RWPE2 (cell line): Measurements from ENCODE around the gene LMNB1.
"Not testable (repeated sequence)": the region's sequence is repeated elsewhere in the genome, so short reads cannot be mapped to it uniquely, and the experiment has no call there.

Source experiments
- ATAC-seq: fragments of 200-7000 bp; cut with Tn5 transposase; 3 replicates; pipeline ENCODE4 v1.9.1; 2021; ENCODE audit warnings: low read depth
- DNase-seq: peaks from one replicate; pipeline ENCODE4 v3.0.0-alpha.2; 2020; ENCODE audit warnings: low spot score
- H3K27ac ChIP-seq: fragments of 450-650 bp; 2 replicates; pipeline ENCODE4 v1.5.1; 2017; ENCODE audit warnings: mild to moderate bottlenecking; ENCODE audit not compliant: poor library complexity, severe bottlenecking
- H3K27me3 ChIP-seq: fragments of 250-450 bp; sonication (Bioruptor Pico); 2 replicates; pipeline ENCODE4 v1.5.1; 2021; ENCODE audit warnings: mild to moderate bottlenecking, moderate library complexity; ENCODE audit not compliant: insufficient read depth, poor library complexity, severe bottlenecking
- H3K36me3 ChIP-seq: fragments of 250-450 bp; sonication (Bioruptor Pico); 2 replicates; pipeline ENCODE4 v1.5.1; 2020; ENCODE audit warnings: low read depth, mild to moderate bottlenecking, moderate library complexity
- H3K4me1 ChIP-seq: fragments of 250-450 bp; sonication (Bioruptor Pico); 2 replicates; pipeline ENCODE4 v1.5.1; 2021; ENCODE audit warnings: mild to moderate bottlenecking, moderate library complexity; ENCODE audit not compliant: insufficient read depth, poor library complexity, severe bottlenecking
- H3K4me3 ChIP-seq: fragments of 250-450 bp; sonication (Bioruptor Pico); 2 replicates; pipeline ENCODE4 v1.5.1; 2021; ENCODE audit warnings: mild to moderate bottlenecking, moderate library complexity; ENCODE audit not compliant: severe bottlenecking
- H3K9me3 ChIP-seq: fragments of 250-450 bp; sonication (Bioruptor Pico); 2 replicates; pipeline ENCODE4 v1.5.1; 2021; ENCODE audit warnings: mild to moderate bottlenecking, moderate library complexity; ENCODE audit not compliant: severe bottlenecking
- CTCF ChIP-seq: fragments of 450-650 bp; IDR thresholded peaks from one replicate; pipeline ENCODE4 v1.5.1; 2017; ENCODE audit warnings: mild to moderate bottlenecking, moderate library complexity; ENCODE audit not compliant: poor library complexity, severe bottlenecking

LMNB1 gene

GRCh38 chr5:126851501-126852011 is 74.6 kb downstream of the LMNB1 start:
- Histone ChIP-seq H3K4me1 (no peaks in the 10 kb centered on the region), H3K36me3 (no peaks in the 10 kb centered on the region), H3K4me3 (no peak overlapping the region), H3K27me3 (no peaks in the 10 kb centered on the region), H3K27ac (no peak overlapping the region), H3K9me3 (no peaks in the 10 kb centered on the region)
- no peak for ATAC-seq
- TF ChIP-seq CTCF: no peak
- no peak for DNase-seq

GRCh38 chr5:126852091-126852571 is 75.2 kb downstream of the LMNB1 start:
- H3K27me3 ChIP-seq: no peaks in the 10 kb centered on the region
- ATAC-seq: no peak
- H3K4me3 ChIP-seq: no peak overlapping the region
- H3K27ac ChIP-seq: no peak overlapping the region
- TF ChIP-seq CTCF: no peak
- H3K36me3 ChIP-seq: no peaks in the 10 kb centered on the region
- H3K9me3 ChIP-seq: no peaks in the 10 kb centered on the region
- DNase-seq: no peak
- no peaks in the 10 kb centered on the region for H3K4me1 ChIP-seq

- ATAC-seq (no peak), DNase-seq (no peak)
- TF ChIP-seq CTCF: no peak
- H3K27me3 ChIP-seq: no peaks in the 10 kb centered on the region
- H3K4me1 ChIP-seq: no peaks in the 10 kb centered on the region
- H3K9me3 ChIP-seq: no peaks in the 10 kb centered on the region
- no peak overlapping the region for H3K27ac ChIP-seq
- no peaks in the 10 kb centered on the region for H3K36me3 ChIP-seq
- H3K4me3 ChIP-seq: no peak overlapping the region
These were observed 75.9 kb downstream of the LMNB1 start for GRCh38 chr5:126852841-126853271.

- not testable (repeated sequence) for H3K27ac ChIP-seq, ATAC-seq, H3K36me3 ChIP-seq, H3K4me3 ChIP-seq, H3K4me1 ChIP-seq, H3K9me3 ChIP-seq, H3K27me3 ChIP-seq, DNase-seq
These were observed 76.8 kb downstream of the LMNB1 start for GRCh38 chr5:126853541-126854307.

GRCh38 chr5:126854526-126855110 is 77.7 kb downstream of the LMNB1 start:
- no peak for ATAC-seq

More at GRCh38 chr5:126854526-126855110, 77.7 kb downstream of the LMNB1 start:
- DNase-seq: no peak
- Histone ChIP-seq H3K36me3 (no peaks in the 10 kb centered on the region), H3K27ac (no peak overlapping the region), H3K4me1 (no peaks in the 10 kb centered on the region), H3K4me3 (no peak overlapping the region), H3K27me3 (no peaks in the 10 kb centered on the region), H3K9me3 (no peaks in the 10 kb centered on the region)
- no peak for TF ChIP-seq CTCF
